Endometrial microvascular endothelial cells (primary cell): Measurements from ENCODE around the gene C2CD2L. TPM values are rescaled to one million over a fixed set of nuclear protein-coding genes. Genes with fewer than 3 reads are reported as not detected.
"Not testable (repeated sequence)": the region's sequence is repeated elsewhere in the genome, so short reads cannot be mapped to it uniquely, and the experiment has no call there.

Source experiments
- in situ Hi-C: cut with HindIII; loops from 2 replicates; pipeline ENCODE4 v1.10.0; 2017; ENCODE audit warnings: low sequenced_read_pairs, low pct_unique_long_range_greater_than_20kb; ENCODE audit errors: inconsistent ontology term
- total RNA-seq: library from RNA; depleted of rRNA; stranded (reverse); fragments of >200 nt; gene quantifications from one replicate; pipeline ENCODE4 v1.2.3, GENCODE V29; 2015; ENCODE audit errors: inconsistent ontology term

Gene C2CD2L
- total RNA-seq, 1 donor from 2014 or later, result 6.2 TPM

DNA sequence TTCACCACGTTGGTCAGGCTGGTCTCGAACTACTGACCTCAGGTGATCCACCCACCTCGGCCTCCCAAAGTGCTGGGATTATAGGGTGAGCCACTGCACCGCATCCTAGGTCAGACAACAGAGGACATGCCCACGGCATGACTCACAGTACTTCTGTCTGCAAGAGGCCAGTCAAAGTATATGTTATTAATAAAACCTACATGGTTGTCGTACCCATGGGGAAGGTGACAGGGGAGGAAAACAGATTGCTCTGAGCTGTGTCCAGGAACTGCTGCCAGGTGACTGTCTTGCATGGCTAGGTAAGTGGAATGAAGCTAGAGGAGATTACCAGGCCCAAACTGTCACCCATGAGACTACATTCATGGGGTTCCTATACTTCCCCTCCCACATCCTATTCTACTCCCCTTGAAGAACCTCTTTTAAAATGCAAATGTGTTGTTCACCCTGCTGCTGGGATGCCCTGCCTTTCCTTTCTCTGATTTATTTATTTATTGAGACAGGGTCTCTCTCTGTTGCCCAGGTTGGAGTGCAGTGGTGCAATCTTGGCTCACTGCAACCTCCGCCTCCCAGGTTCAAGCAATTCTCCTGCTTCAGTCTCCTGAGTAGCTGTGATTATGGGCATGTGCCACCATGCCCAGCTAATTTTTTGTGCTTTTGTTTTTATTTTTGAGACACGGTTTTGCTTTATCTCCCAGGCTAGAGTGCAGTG is 59.4 kb downstream of the C2CD2L start:
- in situ Hi-C loops, result no loop called here

DNA sequence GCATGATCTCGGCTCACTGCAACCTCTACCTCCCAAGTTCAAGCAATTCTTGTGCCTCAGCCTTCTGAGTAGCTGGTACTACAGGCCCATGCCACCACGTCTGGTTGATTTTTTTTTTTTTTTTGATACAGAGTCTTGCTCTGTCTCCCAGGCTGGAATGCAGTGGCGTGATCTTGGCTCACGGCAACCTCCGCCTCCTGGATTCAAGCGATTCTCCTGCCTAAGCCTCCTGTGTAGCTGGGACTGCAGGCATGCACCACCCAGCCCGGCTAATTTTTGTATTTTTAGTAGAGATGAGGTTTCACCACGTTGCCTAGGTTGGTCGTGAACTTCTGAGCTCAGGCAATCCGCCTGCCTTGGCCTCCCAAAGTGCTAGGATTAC is 59.9 kb downstream of the C2CD2L start:
- in situ Hi-C loops, result not testable (repeated sequence)

DNA sequence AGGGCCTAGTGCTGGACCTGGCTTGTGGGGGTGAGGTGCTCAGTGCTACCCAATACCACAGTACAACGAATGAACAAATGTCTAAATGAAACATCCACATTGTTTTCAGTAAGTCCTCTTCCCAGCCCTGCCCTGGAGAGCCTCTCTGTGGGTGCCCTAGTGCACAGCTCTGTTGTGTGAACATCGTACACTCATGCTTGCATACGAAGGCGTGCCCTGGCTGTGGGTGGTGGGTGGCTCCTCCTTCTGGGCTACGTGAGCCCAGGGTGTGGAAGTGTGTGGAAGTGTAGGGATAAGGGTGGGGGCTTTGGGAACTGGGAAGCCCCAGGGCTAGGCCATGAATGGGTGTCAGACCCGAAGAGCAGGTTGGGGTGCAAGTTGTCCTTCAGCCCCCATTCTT is 60.8 kb downstream of the C2CD2L start:
- in situ Hi-C loops, result no loop called here

Other genes starting within 250 kb of the C2CD2L start
- gene CXCR5, start 223.5 kb upstream of the C2CD2L start, total RNA-seq, result not detected
- gene BCL9L, start 181.4 kb upstream of the C2CD2L start, total RNA-seq, result 10.9 TPM
- gene UPK2, start 151.0 kb upstream of the C2CD2L start, total RNA-seq, result not detected
- gene FOXR1, start 135.6 kb upstream of the C2CD2L start, total RNA-seq, result not detected
- 6.6 TPM for gene CENATAC, start 109.2 kb upstream of the C2CD2L start, total RNA-seq
- 1,064 TPM for gene RPS25, start 89.0 kb upstream of the C2CD2L start, total RNA-seq
- gene TRAPPC4, start 88.6 kb upstream of the C2CD2L start, total RNA-seq, result 82.7 TPM
- gene SLC37A4, start 76.5 kb upstream of the C2CD2L start, total RNA-seq, result 22.6 TPM
- gene HYOU1, start 50.1 kb upstream of the C2CD2L start, total RNA-seq, result 138 TPM
- 23.9 TPM for gene VPS11, start 39.5 kb upstream of the C2CD2L start, total RNA-seq
- gene HMBS, start 22.5 kb upstream of the C2CD2L start, total RNA-seq, result 8.2 TPM
- 35.8 TPM for gene DPAGT1, start 5.5 kb upstream of the C2CD2L start, total RNA-seq
- 11.4 TPM for gene HINFP, start 14.2 kb downstream of the C2CD2L start, total RNA-seq
- gene ABCG4, start 41.7 kb downstream of the C2CD2L start, total RNA-seq, result not detected
- gene NLRX1, start 61.4 kb downstream of the C2CD2L start, total RNA-seq, result 16.7 TPM
- not detected for gene NHERF4, start 78.1 kb downstream of the C2CD2L start, total RNA-seq
- 20.4 TPM for gene CBL, start 99.0 kb downstream of the C2CD2L start, total RNA-seq
- 5,407 TPM for gene MCAM, start 209.8 kb downstream of the C2CD2L start, total RNA-seq
- gene RNF26, start 227.2 kb downstream of the C2CD2L start, total RNA-seq, result 18.2 TPM
- 115 TPM for gene C1QTNF5, start 233.5 kb downstream of the C2CD2L start, total RNA-seq
- gene MFRP, start 239.4 kb downstream of the C2CD2L start, total RNA-seq, result not detected